ENCODE results near the gene ZRSR2.

ZRSR2 gene

GRCh38 chrX:15854712-15855567, 64.7 kb downstream of the ZRSR2 start, which contains the start of gene AP1S2:
TSS of gene AP1S2 (minus strand) at chrX:15854813. CDS start at chrX:15852524, 2,289 bp downstream.
- peak; percentile 99 for DNase-seq
- peak within 1 kb of the TSS; percentile 87 for H3K4me3 Mint-ChIP-seq
- H3K9me3 Mint-ChIP-seq: no peaks in the 10 kb centered on the region
- H3K4me1 Mint-ChIP-seq (ENCODE audit: low read depth): peaks cover 35% of the 10 kb centered on the region
- H3K27me3 Mint-ChIP-seq: peaks cover 16% of the 10 kb centered on the region
- peak within 1 kb of the TSS; percentile 98 for H3K27ac Mint-ChIP-seq
- peaks cover 28% of the 10 kb centered on the region for H3K36me3 Mint-ChIP-seq (ENCODE audit: low read depth)

GRCh38 chrX:15855568-15856221, 65.4 kb downstream of the ZRSR2 start:
- Mint-ChIP-seq H3K9me3 (no peaks in the 10 kb centered on the region), H3K27me3 (peaks cover 16% of the 10 kb centered on the region), H3K4me1 (ENCODE audit: low read depth) (peaks cover 34% of the 10 kb centered on the region), H3K27ac (peak overlapping the region; percentile 98), H3K4me3 (peak overlapping the region; percentile 87), H3K36me3 (ENCODE audit: low read depth) (peaks cover 23% of the 10 kb centered on the region)
- no peak for DNase-seq

GRCh38 chrX:15856222-15856587, 65.9 kb downstream of the ZRSR2 start:
- H3K4me1 Mint-ChIP-seq (ENCODE audit: low read depth): peaks cover 32% of the 10 kb centered on the region
- H3K9me3 Mint-ChIP-seq: no peaks in the 10 kb centered on the region
- peaks cover 20% of the 10 kb centered on the region for H3K27me3 Mint-ChIP-seq
- no peak overlapping the region for H3K4me3 Mint-ChIP-seq
- H3K36me3 Mint-ChIP-seq (ENCODE audit: low read depth): peaks cover 18% of the 10 kb centered on the region
- no peak overlapping the region for H3K27ac Mint-ChIP-seq
- no peak for DNase-seq

GRCh38 chrX:15856636-15857035, 66.4 kb downstream of the ZRSR2 start:
- Mint-ChIP-seq H3K4me1 (ENCODE audit: low read depth) (peaks cover 31% of the 10 kb centered on the region), H3K27ac (no peak overlapping the region), H3K27me3 (peaks cover 23% of the 10 kb centered on the region), H3K9me3 (no peaks in the 10 kb centered on the region), H3K4me3 (no peak overlapping the region), H3K36me3 (ENCODE audit: low read depth) (peaks cover 15% of the 10 kb centered on the region)
- no peak for DNase-seq

GRCh38 chrX:15858051-15858450, 67.8 kb downstream of the ZRSR2 start:
- Mint-ChIP-seq H3K36me3 (ENCODE audit: low read depth) (peaks cover 5% of the 10 kb centered on the region), H3K4me1 (ENCODE audit: low read depth) (peaks cover 21% of the 10 kb centered on the region), H3K9me3 (no peaks in the 10 kb centered on the region), H3K27me3 (peaks cover 21% of the 10 kb centered on the region), H3K4me3 (no peak overlapping the region), H3K27ac (no peak overlapping the region)
- no peak for DNase-seq

- Mint-ChIP-seq H3K4me3 (no peak overlapping the region), H3K9me3 (no peaks in the 10 kb centered on the region), H3K27ac (no peak overlapping the region), H3K27me3 (peaks cover 14% of the 10 kb centered on the region), H3K4me1 (ENCODE audit: low read depth) (peaks cover 4% of the 10 kb centered on the region), H3K36me3 (ENCODE audit: low read depth) (no peaks in the 10 kb centered on the region)
- DNase-seq: no peak
Measured at GRCh38 chrX:15860921-15861320, 70.6 kb downstream of the ZRSR2 start.

- Mint-ChIP-seq H3K27me3 (peaks cover 17% of the 10 kb centered on the region), H3K27ac (no peak overlapping the region), H3K4me1 (ENCODE audit: low read depth) (no peaks in the 10 kb centered on the region), H3K9me3 (no peaks in the 10 kb centered on the region), H3K4me3 (no peak overlapping the region), H3K36me3 (ENCODE audit: low read depth) (no peaks in the 10 kb centered on the region)
- DNase-seq: no peak
Measured at GRCh38 chrX:15864023-15864422, 73.7 kb downstream of the ZRSR2 start.

- Mint-ChIP-seq H3K4me3 (no peak overlapping the region), H3K36me3 (ENCODE audit: low read depth) (no peaks in the 10 kb centered on the region), H3K4me1 (ENCODE audit: low read depth) (no peaks in the 10 kb centered on the region), H3K27me3 (peaks cover 23% of the 10 kb centered on the region), H3K27ac (no peak overlapping the region), H3K9me3 (no peaks in the 10 kb centered on the region)
- DNase-seq: no peak
Measured at GRCh38 chrX:15864629-15865028, 74.3 kb downstream of the ZRSR2 start.

GRCh38 chrX:15866147-15866546, 75.9 kb downstream of the ZRSR2 start:
- peaks cover 26% of the 10 kb centered on the region for H3K27me3 Mint-ChIP-seq
- DNase-seq: no peak
- no peaks in the 10 kb centered on the region for H3K9me3 Mint-ChIP-seq
- H3K27ac Mint-ChIP-seq: no peak overlapping the region
- no peaks in the 10 kb centered on the region for H3K4me1 Mint-ChIP-seq (ENCODE audit: low read depth)
- no peaks in the 10 kb centered on the region for H3K36me3 Mint-ChIP-seq (ENCODE audit: low read depth)
- no peak overlapping the region for H3K4me3 Mint-ChIP-seq

- DNase-seq: no peak
- Mint-ChIP-seq H3K36me3 (ENCODE audit: low read depth) (no peaks in the 10 kb centered on the region), H3K27ac (no peak overlapping the region), H3K9me3 (no peaks in the 10 kb centered on the region), H3K27me3 (peaks cover 26% of the 10 kb centered on the region), H3K4me3 (no peak overlapping the region), H3K4me1 (ENCODE audit: low read depth) (no peaks in the 10 kb centered on the region)
Measured at GRCh38 chrX:15869695-15870094, 79.4 kb downstream of the ZRSR2 start.

- H3K4me3 Mint-ChIP-seq: no peak overlapping the region
- no peak for DNase-seq
- no peaks in the 10 kb centered on the region for H3K9me3 Mint-ChIP-seq
- no peaks in the 10 kb centered on the region for H3K36me3 Mint-ChIP-seq (ENCODE audit: low read depth)
- H3K4me1 Mint-ChIP-seq (ENCODE audit: low read depth): no peaks in the 10 kb centered on the region
- H3K27ac Mint-ChIP-seq: no peak overlapping the region
- peaks cover 28% of the 10 kb centered on the region for H3K27me3 Mint-ChIP-seq
Measured at GRCh38 chrX:15870310-15870709, 80.0 kb downstream of the ZRSR2 start.

Data from activated T-cell treated with anti-CD3 and anti-CD28 coated beads, Interleukin-2, amount 50 U/mL, for 24 hours (primary cell).